Activated CD8-positive, alpha-beta memory T cell treated with anti-CD3 and anti-CD28 coated beads, Interleukin-2, amount 50 U/mL, for 1 hour (primary cell): ENCODE data around the gene RFPL2.
"Not testable (repeated sequence)": the region's sequence is repeated elsewhere in the genome, so short reads cannot be mapped to it uniquely, and the experiment has no call there.

Experiments
- DNase-seq: peaks from one replicate; pipeline ENCODE4 v3.0.0-alpha.2; 2020; ENCODE audit errors: extremely low read depth

RFPL2 gene

GRCh38 chr22:32164075-32164860, 40.6 kb downstream of the RFPL2 start:
- DNase-seq, result no peak

- DNase-seq, result not testable (repeated sequence)
Measured at GRCh38 chr22:32160411-32160810, 44.5 kb downstream of the RFPL2 start.

- DNase-seq, result no peak
Measured at GRCh38 chr22:32158712-32159533, 46.0 kb downstream of the RFPL2 start, which contains the start of gene C22orf42. TSS of gene C22orf42 (minus strand) at chr22:32159303. CDS start at chr22:32159215, 88 bp downstream.

GRCh38 chr22:32157632-32158031, 47.2 kb downstream of the RFPL2 start:
- DNase-seq, result not testable (repeated sequence)

GRCh38 chr22:32154727-32155126, 50.1 kb downstream of the RFPL2 start:
- not testable (repeated sequence) for DNase-seq

- DNase-seq, result not testable (repeated sequence)
Measured at GRCh38 chr22:32151641-32152040, 53.2 kb downstream of the RFPL2 start.

- not testable (repeated sequence) for DNase-seq
Measured at GRCh38 chr22:32150647-32151046, 54.2 kb downstream of the RFPL2 start.

- not testable (repeated sequence) for DNase-seq
Measured at GRCh38 chr22:32148372-32148771, 56.5 kb downstream of the RFPL2 start.

GRCh38 chr22:32147128-32147527, 57.7 kb downstream of the RFPL2 start:
- not testable (repeated sequence) for DNase-seq

- no peak for DNase-seq
Measured at GRCh38 chr22:32144496-32145274, 60.2 kb downstream of the RFPL2 start.

GRCh38 chr22:32142600-32142999, 62.3 kb downstream of the RFPL2 start:
- DNase-seq, result no peak

- DNase-seq, result not testable (repeated sequence)
Measured at GRCh38 chr22:32140688-32141087, 64.2 kb downstream of the RFPL2 start.
